22Rv1 (cell line): ENCODE measurements around the gene NT5DC1.

ENCODE experiments used
- H3K27ac ChIP-seq: fragments of 450-650 bp; 2 replicates; pipeline ENCODE4 v1.5.1; 2017
- CTCF ChIP-seq: fragments of 450-650 bp; IDR thresholded peaks from 2 replicates; pipeline ENCODE4 v1.5.1; 2017; ENCODE audit warnings: mild to moderate bottlenecking
- ZFX ChIP-seq: fragments of 450-650 bp; IDR thresholded peaks from 2 replicates; pipeline ENCODE4 v1.6.1; 2017; ENCODE audit warnings: antibody characterized with exemption, borderline replicate concordance

NT5DC1 gene

GRCh38 chr6:116191881-116192280, 91.2 kb downstream of the NT5DC1 start:
- TF ChIP-seq CTCF: no peak
- no peak for TF ChIP-seq ZFX
- no peak overlapping the region for H3K27ac ChIP-seq

- TF ChIP-seq ZFX (no peak), CTCF (no peak)
- no peak overlapping the region for H3K27ac ChIP-seq
Observed at GRCh38 chr6:116192786-116193185, 92.1 kb downstream of the NT5DC1 start.

GRCh38 chr6:116196841-116197240, 96.2 kb downstream of the NT5DC1 start:
- H3K27ac ChIP-seq: no peak overlapping the region
- no peak for TF ChIP-seq CTCF
- no peak for TF ChIP-seq ZFX

GRCh38 chr6:116200619-116201249, 100.1 kb downstream of the NT5DC1 start:
- no peak overlapping the region for H3K27ac ChIP-seq
- TF ChIP-seq CTCF (no peak), ZFX (no peak)

- TF ChIP-seq ZFX (no peak), CTCF (no peak)
- H3K27ac ChIP-seq: no peak overlapping the region
Observed at GRCh38 chr6:116201538-116201937, 100.9 kb downstream of the NT5DC1 start.

- TF ChIP-seq CTCF (no peak), ZFX (no peak)
Observed at GRCh38 chr6:116205281-116205680, 104.6 kb downstream of the NT5DC1 start.

GRCh38 chr6:116206231-116206903, 105.7 kb downstream of the NT5DC1 start:
- TF ChIP-seq ZFX: no peak
- H3K27ac ChIP-seq: no peak overlapping the region

More at GRCh38 chr6:116205281-116205680, 104.6 kb downstream of the NT5DC1 start:
- no peak overlapping the region for H3K27ac ChIP-seq
